Adipocyte (in vitro differentiated cells): ENCODE results near the gene GRIN3B.

Experiments
- DNase-seq: peaks from one replicate; pipeline ENCODE4 v3.0.0-alpha.2; 2015; ENCODE audit warnings: low read depth
- H3K27me3 ChIP-seq: replicated peaks from 2 replicates; pipeline ENCODE4 v1.7.0; 2013; ENCODE audit warnings: mild to moderate bottlenecking, low read length, moderate library complexity; ENCODE audit not compliant: control insufficient read depth, insufficient read depth
- H3K36me3 ChIP-seq: 2 replicates; pipeline ENCODE4 v1.7.0; 2013; ENCODE audit warnings: low read length, mild to moderate bottlenecking, moderate library complexity; ENCODE audit not compliant: control insufficient read depth, insufficient read depth, severe bottlenecking
- H3K4me1 ChIP-seq: 2 replicates; pipeline ENCODE4 v1.7.0; 2013; ENCODE audit warnings: mild to moderate bottlenecking, low read length, moderate library complexity; ENCODE audit not compliant: control insufficient read depth, insufficient read depth
- H3K4me3 ChIP-seq: 2 replicates; pipeline ENCODE4 v1.7.0; 2013; ENCODE audit warnings: mild to moderate bottlenecking, low read length, moderate library complexity
- H3K9ac ChIP-seq: 2 replicates; pipeline ENCODE4 v1.7.0; 2013; ENCODE audit warnings: mild to moderate bottlenecking, low read length, moderate library complexity
- H3K9me3 ChIP-seq: 2 replicates; pipeline ENCODE4 v1.7.0; 2013; ENCODE audit warnings: mild to moderate bottlenecking, low read length, moderate library complexity; ENCODE audit not compliant: control insufficient read depth

GRIN3B gene

GRCh38 chr19:993361-993830 is 6.8 kb upstream of the GRIN3B start:
- Histone ChIP-seq H3K36me3 (peaks cover 9% of the 10 kb centered on the region), H3K27me3 (peaks cover 4% of the 10 kb centered on the region), H3K4me3 (no peak overlapping the region), H3K9ac (no peak overlapping the region), H3K4me1 (peaks cover 5% of the 10 kb centered on the region), H3K9me3 (no peaks in the 10 kb centered on the region)
- DNase-seq: no peak

DNA sequence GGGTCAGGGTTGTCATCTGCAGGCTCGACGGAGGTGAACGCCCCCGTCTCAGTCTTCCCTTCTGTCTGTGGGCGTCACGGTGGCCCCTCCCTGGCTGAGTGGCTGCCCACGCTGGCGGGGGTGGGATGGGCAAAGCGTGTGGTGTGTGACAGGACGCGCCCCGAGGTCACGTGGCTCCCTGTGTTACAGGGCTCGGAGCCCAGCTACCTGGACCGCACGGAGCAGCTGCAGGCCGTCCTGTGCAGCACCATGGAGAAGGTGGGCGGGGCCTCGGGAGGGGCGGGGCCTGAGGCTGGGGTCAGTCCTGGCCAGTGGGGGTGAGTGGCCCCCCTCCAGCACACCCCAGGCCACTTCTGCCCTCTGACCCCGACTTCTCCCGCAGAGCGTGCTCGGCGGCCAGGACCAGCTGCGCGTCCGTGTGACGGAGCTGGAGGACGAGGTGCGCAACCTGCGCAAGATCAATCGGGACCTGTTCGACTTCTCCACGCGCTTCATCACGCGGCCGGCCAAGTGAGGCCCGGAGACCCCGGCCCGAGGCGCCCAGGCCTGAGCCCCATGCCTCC is 6.3 kb upstream of the GRIN3B start:
- peaks cover 6% of the 10 kb centered on the region for H3K27me3 ChIP-seq
- H3K36me3 ChIP-seq: peaks cover 6% of the 10 kb centered on the region
- DNase-seq: no peak
- no peak overlapping the region for H3K9ac ChIP-seq
- no peaks in the 10 kb centered on the region for H3K9me3 ChIP-seq
- peaks cover 5% of the 10 kb centered on the region for H3K4me1 ChIP-seq
- no peak overlapping the region for H3K4me3 ChIP-seq

DNA sequence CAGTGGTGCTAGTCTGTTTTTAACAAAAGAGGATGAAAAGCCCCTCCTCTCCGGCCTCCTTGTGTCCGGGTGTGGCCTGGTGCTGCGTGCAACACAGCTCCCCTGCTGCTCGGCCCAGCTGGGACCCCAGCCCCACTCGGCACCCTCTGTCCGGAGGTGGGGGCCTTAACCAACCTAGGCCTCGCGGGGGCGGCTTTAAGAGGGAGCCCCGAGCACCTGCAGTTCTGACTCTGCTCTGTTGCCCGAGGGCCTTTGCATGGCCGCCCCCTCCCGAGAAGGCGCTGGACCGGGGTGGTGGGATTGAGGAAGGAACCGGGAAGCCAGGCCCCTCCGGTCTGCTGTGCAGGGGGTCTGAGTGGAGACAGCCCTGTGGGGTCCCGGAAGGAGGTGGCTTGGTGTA is 5.7 kb upstream of the GRIN3B start:
- peaks cover 5% of the 10 kb centered on the region for H3K4me1 ChIP-seq
- H3K27me3 ChIP-seq: peaks cover 12% of the 10 kb centered on the region
- DNase-seq: no peak
- H3K9me3 ChIP-seq: no peaks in the 10 kb centered on the region
- peaks cover 6% of the 10 kb centered on the region for H3K36me3 ChIP-seq
- H3K4me3 ChIP-seq: no peak overlapping the region
- H3K9ac ChIP-seq: no peak overlapping the region

- Histone ChIP-seq H3K9ac (no peak overlapping the region), H3K4me1 (peaks cover 5% of the 10 kb centered on the region), H3K27me3 (peaks cover 13% of the 10 kb centered on the region), H3K36me3 (peaks cover 4% of the 10 kb centered on the region), H3K9me3 (no peaks in the 10 kb centered on the region), H3K4me3 (no peak overlapping the region)
- no peak for DNase-seq
Measured at GRCh38 chr19:995051-995827, 5.0 kb upstream of the GRIN3B start.

DNA sequence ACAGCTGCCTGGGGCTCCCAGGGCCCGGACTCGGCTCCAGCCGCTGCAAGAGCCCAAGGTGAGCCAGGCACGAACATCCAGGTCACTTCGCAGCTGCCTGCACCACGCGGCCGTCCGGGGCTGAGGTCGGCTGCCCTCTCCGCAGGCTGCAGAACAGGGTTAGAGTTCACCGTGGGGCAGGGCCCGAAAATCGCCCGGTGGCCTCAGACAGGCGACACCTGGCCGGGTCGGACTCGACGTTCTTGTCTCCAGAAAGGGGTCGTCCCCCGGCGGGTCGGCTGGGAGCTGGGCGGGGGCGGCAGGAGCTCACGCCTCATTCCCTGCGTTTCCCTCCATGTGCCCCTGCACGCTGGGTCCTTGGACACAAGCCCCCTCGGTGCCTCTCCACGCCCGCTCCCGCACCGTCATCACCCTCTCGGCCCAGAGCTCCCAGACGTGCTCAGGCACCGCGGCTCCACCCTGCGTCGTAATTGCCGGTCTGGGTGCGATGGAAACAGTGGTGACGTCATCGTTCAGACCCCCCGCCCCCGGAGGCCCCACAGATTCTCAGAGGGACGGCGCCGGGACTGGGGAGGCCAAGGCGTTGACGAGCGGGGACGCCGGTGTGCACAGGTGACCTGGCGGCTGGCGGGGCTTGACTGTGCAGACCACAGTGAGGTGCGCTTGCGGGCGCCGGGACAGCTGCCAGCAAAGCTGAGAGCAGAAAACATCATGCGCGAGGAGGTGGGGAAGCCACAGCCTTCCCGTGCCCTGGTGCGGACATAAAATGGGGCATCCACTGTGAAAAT is 4.0 kb upstream of the GRIN3B start:
- Histone ChIP-seq H3K4me3 (peak overlapping the region; percentile 41), H3K9ac (peak overlapping the region; percentile 20), H3K27me3 (peaks cover 13% of the 10 kb centered on the region), H3K9me3 (no peaks in the 10 kb centered on the region), H3K36me3 (no peaks in the 10 kb centered on the region), H3K4me1 (peaks cover 5% of the 10 kb centered on the region)
- DNase-seq: peak; percentile 57

DNA sequence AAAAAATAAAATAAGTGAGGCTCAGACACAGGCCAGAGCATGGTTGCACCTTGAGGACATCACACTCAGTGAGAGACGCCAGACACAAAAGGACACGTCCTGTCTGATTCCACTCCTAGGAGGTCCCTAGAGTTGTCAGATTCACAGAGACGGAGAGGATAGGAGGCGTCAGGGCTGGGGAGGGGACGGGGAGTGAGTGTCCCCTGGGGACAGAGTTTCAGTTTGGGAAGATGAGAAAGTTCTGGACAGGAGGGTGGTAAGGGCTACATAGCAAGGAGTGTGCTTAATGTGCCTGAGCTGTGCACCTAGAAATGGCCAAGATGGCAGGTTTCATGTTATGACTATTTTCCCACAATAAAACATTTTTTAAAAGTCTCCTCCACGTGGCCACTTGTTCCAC is 2.2 kb upstream of the GRIN3B start:
- H3K9me3 ChIP-seq: no peaks in the 10 kb centered on the region
- no peak for DNase-seq
- no peak overlapping the region for H3K4me3 ChIP-seq
- H3K4me1 ChIP-seq: peaks cover 5% of the 10 kb centered on the region
- H3K36me3 ChIP-seq: no peaks in the 10 kb centered on the region
- no peak overlapping the region for H3K9ac ChIP-seq
- H3K27me3 ChIP-seq: peaks cover 18% of the 10 kb centered on the region

GRCh38 chr19:999379-999719 is 870 bp upstream of the GRIN3B start:
- Histone ChIP-seq H3K9ac (no peak overlapping the region), H3K36me3 (no peaks in the 10 kb centered on the region), H3K4me1 (peaks cover 5% of the 10 kb centered on the region), H3K9me3 (no peaks in the 10 kb centered on the region), H3K4me3 (no peak overlapping the region), H3K27me3 (peaks cover 18% of the 10 kb centered on the region)
- no peak for DNase-seq

GRCh38 chr19:1000591-1001537 is 645 bp downstream of the GRIN3B start:
- DNase-seq: no peak
- peaks cover 5% of the 10 kb centered on the region for H3K4me1 ChIP-seq
- no peak overlapping the region for H3K4me3 ChIP-seq
- H3K36me3 ChIP-seq: no peaks in the 10 kb centered on the region
- no peak overlapping the region for H3K9ac ChIP-seq
- peaks cover 18% of the 10 kb centered on the region for H3K27me3 ChIP-seq
- no peaks in the 10 kb centered on the region for H3K9me3 ChIP-seq

DNA sequence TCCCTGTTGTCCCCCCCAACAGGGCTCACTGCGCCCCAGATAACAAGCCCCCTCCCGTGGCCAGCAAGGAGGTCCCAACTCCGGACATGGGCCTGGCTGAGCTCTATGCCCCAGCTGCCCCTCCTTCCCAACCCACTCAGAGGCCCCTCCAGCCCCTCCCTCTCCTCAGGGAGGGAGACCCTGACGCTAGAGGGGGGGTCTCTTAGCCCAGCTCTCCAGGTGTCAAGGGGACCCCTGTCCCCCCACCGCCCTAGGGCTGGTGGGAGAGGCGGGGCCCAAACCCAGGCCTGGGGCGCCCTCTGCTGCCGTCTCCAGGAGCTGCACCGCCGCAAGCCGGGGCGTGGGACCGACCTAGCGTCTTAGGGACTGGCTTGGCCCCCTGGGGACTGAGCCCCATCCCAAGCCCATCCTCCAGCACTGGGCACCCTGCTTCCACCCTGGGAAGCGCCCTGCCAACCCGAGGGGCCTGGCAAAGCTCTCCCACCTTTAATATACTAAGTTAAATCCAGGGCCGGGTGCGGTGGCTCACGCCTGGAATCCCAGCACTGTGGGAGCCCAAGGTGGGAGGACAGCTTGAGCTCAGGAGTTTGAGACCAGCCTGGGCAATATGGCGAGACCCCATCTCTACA is 1.4 kb downstream of the GRIN3B start:
- no peaks in the 10 kb centered on the region for H3K4me1 ChIP-seq
- no peaks in the 10 kb centered on the region for H3K36me3 ChIP-seq
- no peak overlapping the region for H3K9ac ChIP-seq
- peaks cover 18% of the 10 kb centered on the region for H3K27me3 ChIP-seq
- H3K4me3 ChIP-seq: no peak overlapping the region
- peak; percentile 78 for DNase-seq
- no peaks in the 10 kb centered on the region for H3K9me3 ChIP-seq

DNA sequence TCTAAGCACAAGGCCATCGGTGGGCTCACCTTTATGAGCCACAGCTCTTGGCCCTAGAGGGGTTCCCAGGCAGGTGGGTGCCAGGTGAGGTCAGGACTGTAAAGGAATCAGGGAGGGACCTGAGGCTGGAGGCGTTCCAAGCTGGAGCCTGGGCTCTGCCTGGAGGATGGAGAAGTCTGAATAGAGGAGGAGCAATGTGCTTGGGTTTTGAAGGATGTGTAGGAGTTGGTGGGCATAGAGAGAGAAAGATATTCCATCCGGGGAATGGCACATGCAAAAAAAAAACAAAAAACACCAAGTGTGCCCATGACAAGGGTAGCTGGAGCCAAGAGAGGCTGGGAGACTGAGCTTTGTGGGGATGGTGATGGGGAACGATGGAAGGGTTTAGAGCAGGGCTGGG is 2.4 kb downstream of the GRIN3B start:
- no peak for DNase-seq
- H3K4me1 ChIP-seq: no peaks in the 10 kb centered on the region
- H3K36me3 ChIP-seq: no peaks in the 10 kb centered on the region
- H3K4me3 ChIP-seq: no peak overlapping the region
- H3K9me3 ChIP-seq: no peaks in the 10 kb centered on the region
- no peak overlapping the region for H3K9ac ChIP-seq
- H3K27me3 ChIP-seq: peaks cover 18% of the 10 kb centered on the region
